Smooth muscle cell (in vitro differentiated cells): ENCODE data around the gene FZR1. TPM values are rescaled to one million over a fixed set of nuclear protein-coding genes. Genes with fewer than 3 reads are reported as not detected.

Experiments used
- DNase-seq: peaks from one replicate; lab custom pipeline; 2025; ENCODE audit not compliant: unreplicated experiment; lab: John Stamatoyannopoulos, UW
- H2AFZ ChIP-seq: fragments of 200-600 bp; sonication (generic); 2 replicates; pipeline ENCODE4 v1.6.0; 2016; ENCODE audit warnings: antibody characterized with exemption, low read depth, mild to moderate bottlenecking
- H3F3A ChIP-seq: fragments of 200-600 bp; sonication (generic); 2 replicates; pipeline ENCODE4 v1.6.0; 2017; ENCODE audit warnings: antibody characterized with exemption, low read depth
- H3K27ac ChIP-seq: fragments of 200-600 bp; sonication (generic); 2 replicates; pipeline ENCODE4 v1.5.1; 2016; ENCODE audit warnings: low read depth, mild to moderate bottlenecking
- H3K27me3 ChIP-seq: fragments of 200-600 bp; sonication (generic); 2 replicates; pipeline ENCODE4 v1.6.1; 2016; ENCODE audit warnings: low read depth, mild to moderate bottlenecking
- H3K36me3 ChIP-seq: fragments of 200-600 bp; sonication (generic); 2 replicates; pipeline ENCODE4 v1.5.1; 2016; ENCODE audit warnings: low read depth
- H3K4me1 ChIP-seq: fragments of 200-600 bp; sonication (generic); 2 replicates; pipeline ENCODE4 v1.5.1; 2016; ENCODE audit warnings: low read depth
- H3K4me2 ChIP-seq: fragments of 200-600 bp; sonication (generic); 2 replicates; pipeline ENCODE4 v1.6.0; 2016; ENCODE audit warnings: mild to moderate bottlenecking
- H3K4me3 ChIP-seq: fragments of 200-600 bp; sonication (generic); 2 replicates; pipeline ENCODE4 v1.5.1; 2016; ENCODE audit warnings: mild to moderate bottlenecking
- H3K79me2 ChIP-seq: fragments of 200-600 bp; sonication (generic); 2 replicates; pipeline ENCODE4 v1.6.0; 2016; ENCODE audit warnings: low read depth, mild to moderate bottlenecking
- H3K9ac ChIP-seq: fragments of 200-600 bp; sonication (generic); 2 replicates; pipeline ENCODE4 v1.6.0; 2016; ENCODE audit warnings: low read depth
- H3K9me3 ChIP-seq: fragments of 200-600 bp; sonication (generic); replicated peaks from 2 replicates; pipeline ENCODE4 v1.5.1; 2016; ENCODE audit warnings: low read depth
- H4K20me1 ChIP-seq: fragments of 200-600 bp; sonication (generic); 2 replicates; pipeline ENCODE4 v1.6.0; 2016; ENCODE audit warnings: low read depth
- WGBS: methylation state at CpG from one replicate; pipeline ENCODE4 v1.1.7; 2016; ENCODE audit warnings: low lambda C conversion rate; 5-methylcytosine and 5-hydroxymethylcytosine counted together
- polyA plus RNA-seq: library from polyadenylated mRNA; unstranded; fragments of >200 nt; fragmentation: Nextera tagmentation; extraction: Ambion mirVana; gene quantifications from 2 replicates; pipeline ENCODE4 v1.2.1, GENCODE V29; 2016
- total RNA-seq: library from RNA; depleted of rRNA; stranded (reverse); fragments of >200 nt; gene quantifications from 2 replicates; pipeline ENCODE4 v1.2.3, GENCODE V29; 2014
- TF ChIP-seq, protein P1 (sequence below): fragments of 200-600 bp; sonication (generic); IDR thresholded peaks from 2 replicates; pipeline ENCODE4 v1.5.1; 2017; ENCODE audit warnings: borderline replicate concordance, mild to moderate bottlenecking, antibody characterized with exemption; ENCODE audit not compliant: insufficient read depth, poor library complexity, severe bottlenecking

Gene FZR1
- total and polyA plus RNA-seq, 2 experiments from 2014 or later, result 16.3 to 49.7 TPM

DNA sequence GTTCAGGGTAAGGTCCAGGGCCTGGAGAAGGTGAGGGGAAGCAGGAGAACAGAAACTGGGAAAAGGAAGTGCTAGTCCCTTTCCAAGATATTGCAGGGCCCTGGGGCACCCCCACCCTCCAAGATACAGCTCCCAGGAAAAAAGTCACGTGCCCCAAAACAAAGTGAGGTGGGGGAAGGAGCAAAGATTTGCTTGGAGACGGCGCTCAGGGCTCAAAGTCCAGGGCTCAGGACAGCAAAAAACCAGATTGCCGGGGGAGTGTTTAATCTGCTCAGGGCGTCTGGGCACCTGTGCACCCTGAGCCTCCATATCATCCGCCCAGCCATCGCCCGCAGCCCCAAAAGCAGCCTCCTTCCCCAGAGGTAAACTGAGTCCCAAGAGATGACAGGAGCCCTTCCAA is 32.1 kb upstream of the FZR1 start:
- no peak overlapping the region for H3K4me3 ChIP-seq
- H3K9ac ChIP-seq, result no peak overlapping the region
- TF ChIP-seq, protein P1, sequence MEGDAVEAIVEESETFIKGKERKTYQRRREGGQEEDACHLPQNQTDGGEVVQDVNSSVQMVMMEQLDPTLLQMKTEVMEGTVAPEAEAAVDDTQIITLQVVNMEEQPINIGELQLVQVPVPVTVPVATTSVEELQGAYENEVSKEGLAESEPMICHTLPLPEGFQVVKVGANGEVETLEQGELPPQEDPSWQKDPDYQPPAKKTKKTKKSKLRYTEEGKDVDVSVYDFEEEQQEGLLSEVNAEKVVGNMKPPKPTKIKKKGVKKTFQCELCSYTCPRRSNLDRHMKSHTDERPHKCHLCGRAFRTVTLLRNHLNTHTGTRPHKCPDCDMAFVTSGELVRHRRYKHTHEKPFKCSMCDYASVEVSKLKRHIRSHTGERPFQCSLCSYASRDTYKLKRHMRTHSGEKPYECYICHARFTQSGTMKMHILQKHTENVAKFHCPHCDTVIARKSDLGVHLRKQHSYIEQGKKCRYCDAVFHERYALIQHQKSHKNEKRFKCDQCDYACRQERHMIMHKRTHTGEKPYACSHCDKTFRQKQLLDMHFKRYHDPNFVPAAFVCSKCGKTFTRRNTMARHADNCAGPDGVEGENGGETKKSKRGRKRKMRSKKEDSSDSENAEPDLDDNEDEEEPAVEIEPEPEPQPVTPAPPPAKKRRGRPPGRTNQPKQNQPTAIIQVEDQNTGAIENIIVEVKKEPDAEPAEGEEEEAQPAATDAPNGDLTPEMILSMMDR, result no peak
- H4K20me1 ChIP-seq, result no peaks in the 10 kb centered on the region
- H3K27me3 ChIP-seq, result no peaks in the 10 kb centered on the region
- WGBS, result 81% methylated on average over 8 of the region's 8 CpGs
- H2AFZ ChIP-seq, result no peak overlapping the region
- no peak overlapping the region for H3K4me2 ChIP-seq
- H3K4me1 ChIP-seq, result no peaks in the 10 kb centered on the region
- H3K9me3 ChIP-seq, result no peaks in the 10 kb centered on the region
- H3F3A ChIP-seq, result no peaks in the 10 kb centered on the region
- no peaks in the 10 kb centered on the region for H3K79me2 ChIP-seq
- no peak for DNase-seq
- H3K36me3 ChIP-seq, result no peaks in the 10 kb centered on the region
- H3K27ac ChIP-seq, result no peak overlapping the region

DNA sequence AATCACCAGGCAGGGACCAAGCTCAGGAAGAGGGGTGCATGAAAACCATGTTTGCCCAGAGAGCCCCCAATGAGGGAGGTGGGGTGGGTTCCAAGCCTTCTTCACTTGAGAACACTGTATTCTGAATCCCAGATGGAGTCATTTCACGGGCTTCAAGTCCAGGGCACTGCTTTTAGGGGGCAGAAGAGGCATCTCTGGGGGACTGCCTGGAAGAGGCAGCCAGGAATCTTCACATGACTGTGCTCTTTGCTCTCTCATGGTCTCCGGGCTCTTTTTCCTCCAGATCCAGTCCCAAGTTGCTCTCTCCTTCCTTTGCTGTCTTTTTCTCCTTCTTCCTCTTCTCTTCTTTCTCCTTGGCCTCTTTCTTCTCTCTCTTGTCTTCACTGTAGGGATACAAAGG is 31.5 kb upstream of the FZR1 start:
- Histone ChIP-seq H3K27ac (no peak overlapping the region), H3K79me2 (no peaks in the 10 kb centered on the region), H3K4me2 (no peak overlapping the region), H2AFZ (no peak overlapping the region), H3K4me3 (no peak overlapping the region), H3K9ac (no peak overlapping the region), H3K36me3 (no peaks in the 10 kb centered on the region), H3K9me3 (no peaks in the 10 kb centered on the region), H4K20me1 (no peaks in the 10 kb centered on the region), H3F3A (no peaks in the 10 kb centered on the region), H3K4me1 (no peaks in the 10 kb centered on the region), H3K27me3 (no peaks in the 10 kb centered on the region)
- WGBS, result 76% methylated on average over 2 of the region's 2 CpGs
- DNase-seq, result no peak
- TF ChIP-seq, protein P1, result no peak

DNA sequence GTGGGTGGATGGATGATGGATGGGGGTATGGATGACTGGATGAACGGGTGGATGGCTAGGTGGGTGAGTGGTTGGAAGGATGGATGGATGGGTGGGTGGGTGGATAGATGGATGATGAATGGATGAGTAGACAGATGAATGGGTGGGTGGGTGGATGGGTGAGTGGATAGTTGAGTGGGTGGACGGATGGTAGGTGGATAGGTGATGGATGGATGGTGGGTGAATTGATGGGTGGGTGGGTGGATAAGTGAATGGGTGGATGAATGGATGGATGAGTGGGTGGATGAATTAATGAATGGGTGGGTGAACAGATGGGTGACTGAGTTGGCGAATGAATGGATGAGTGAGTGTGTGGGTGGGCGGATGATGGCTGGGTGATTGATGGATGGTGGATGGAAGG is 30.7 kb upstream of the FZR1 start:
- H3K27ac ChIP-seq, result no peak overlapping the region
- H3K4me2 ChIP-seq, result no peak overlapping the region
- TF ChIP-seq, protein P1, result no peak
- H3K4me1 ChIP-seq, result no peaks in the 10 kb centered on the region
- H3K79me2 ChIP-seq, result no peaks in the 10 kb centered on the region
- no peaks in the 10 kb centered on the region for H3F3A ChIP-seq
- no peak overlapping the region for H3K4me3 ChIP-seq
- DNase-seq, result no peak
- no peaks in the 10 kb centered on the region for H3K27me3 ChIP-seq
- no peaks in the 10 kb centered on the region for H4K20me1 ChIP-seq
- WGBS, result 100% methylated on average over 1 of the region's 4 CpGs
- H3K9me3 ChIP-seq, result no peaks in the 10 kb centered on the region
- no peaks in the 10 kb centered on the region for H3K36me3 ChIP-seq
- no peak overlapping the region for H2AFZ ChIP-seq
- H3K9ac ChIP-seq, result no peak overlapping the region

DNA sequence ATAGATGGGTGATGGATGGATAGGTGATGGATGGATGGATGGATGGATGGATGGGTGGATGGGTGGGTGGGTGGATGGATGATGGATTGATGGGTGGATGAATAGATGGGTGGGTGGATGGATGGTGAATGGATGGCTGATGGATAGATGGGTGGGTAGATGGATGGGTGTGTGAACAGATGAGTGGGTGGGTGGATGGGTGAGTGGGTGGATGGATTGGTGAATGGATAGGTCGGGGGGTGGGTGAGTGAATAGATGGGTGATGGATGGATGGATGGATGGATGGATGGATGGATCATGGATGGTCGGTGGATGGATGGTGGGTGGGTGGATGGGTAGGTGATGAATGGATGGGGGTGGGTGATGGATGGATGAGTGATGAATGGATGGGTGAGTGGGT is 29.3 kb upstream of the FZR1 start:
- no peak overlapping the region for H3K27ac ChIP-seq
- H3K4me2 ChIP-seq, result no peak overlapping the region
- H3K79me2 ChIP-seq, result no peaks in the 10 kb centered on the region
- no peaks in the 10 kb centered on the region for H3K9me3 ChIP-seq
- H3K9ac ChIP-seq, result no peak overlapping the region
- no peak for DNase-seq
- H3K27me3 ChIP-seq, result no peaks in the 10 kb centered on the region
- H4K20me1 ChIP-seq, result no peaks in the 10 kb centered on the region
- no peaks in the 10 kb centered on the region for H3K36me3 ChIP-seq
- no peaks in the 10 kb centered on the region for H3F3A ChIP-seq
- H2AFZ ChIP-seq, result no peak overlapping the region
- no CpG with 5 or more reads among the region's 2 CpGs for WGBS
- no peak overlapping the region for H3K4me3 ChIP-seq
- TF ChIP-seq, protein P1, result no peak
- H3K4me1 ChIP-seq, result no peaks in the 10 kb centered on the region
